ENCODE measurements around the gene PTPRD.

PTPRD gene

DNA sequence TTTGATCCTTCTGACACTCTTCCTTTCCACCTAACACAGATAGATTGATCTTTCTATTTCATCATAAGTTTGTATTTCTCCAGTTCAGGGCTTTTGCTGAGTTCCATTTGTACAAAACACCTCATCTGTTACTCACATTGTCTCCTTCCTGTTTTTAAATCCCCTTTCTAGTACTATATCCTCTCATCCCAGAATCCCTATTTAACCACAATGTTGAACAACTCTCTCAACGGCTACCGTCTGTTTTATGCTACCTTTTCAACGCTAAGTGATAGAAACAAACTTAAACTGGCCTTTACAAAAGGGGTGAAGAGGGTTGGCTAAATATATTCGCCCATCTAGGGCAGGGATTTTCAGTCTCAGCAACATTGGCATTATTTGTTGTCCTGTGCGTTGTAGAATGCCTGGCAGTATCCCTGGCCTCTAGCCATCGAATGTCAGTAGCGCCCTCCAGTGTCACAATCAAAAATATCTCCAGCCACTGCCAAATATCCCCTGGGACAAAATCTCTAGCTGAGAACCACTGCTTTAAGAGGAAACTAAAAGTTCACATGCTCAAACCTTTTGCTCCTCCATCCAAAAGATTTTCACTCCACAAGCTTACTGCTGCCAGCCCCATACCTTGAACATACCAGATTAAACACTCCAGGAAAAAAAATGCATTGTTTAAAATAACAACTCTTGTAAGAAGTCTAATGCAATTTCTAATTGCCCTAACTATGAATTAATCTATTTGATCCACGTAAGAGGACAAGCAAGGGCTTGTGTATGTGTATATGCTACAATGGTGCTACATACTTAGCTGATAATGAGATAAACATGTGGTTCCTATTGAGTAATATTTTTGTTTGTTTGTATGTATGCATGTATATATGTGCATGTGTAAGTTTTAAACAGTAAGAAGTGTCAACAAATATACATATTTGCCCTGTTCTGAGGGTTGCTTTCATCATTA is 344.0 kb downstream of the PTPRD start:
- peak; percentile 24 for DNase-seq (ENCODE audit: low read depth, low spot score)

DNA sequence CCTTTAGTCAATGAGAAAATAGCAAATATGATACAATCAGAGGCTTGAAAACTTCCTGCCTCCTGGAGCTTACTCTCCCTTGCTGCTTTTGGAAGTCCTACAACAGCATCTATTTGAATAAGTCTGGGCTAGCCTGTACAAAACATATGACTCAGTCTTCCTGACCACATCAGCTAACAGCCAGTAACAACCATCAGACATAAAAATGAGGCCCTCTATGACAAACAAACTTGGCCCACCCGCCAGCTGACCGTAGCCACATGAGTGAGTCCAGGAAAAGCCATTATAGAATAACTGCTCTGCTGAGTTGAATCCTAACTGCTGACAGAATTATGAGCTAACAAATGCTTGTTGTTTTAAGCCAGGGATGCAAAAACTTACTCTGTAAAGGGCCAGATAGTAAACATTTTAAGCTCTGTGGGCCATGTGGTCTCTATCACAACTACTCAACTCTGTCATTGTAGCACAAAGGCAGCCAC is 347.6 kb downstream of the PTPRD start:
- DNase-seq (ENCODE audit: low read depth, low spot score) = peak; percentile 62

DNA sequence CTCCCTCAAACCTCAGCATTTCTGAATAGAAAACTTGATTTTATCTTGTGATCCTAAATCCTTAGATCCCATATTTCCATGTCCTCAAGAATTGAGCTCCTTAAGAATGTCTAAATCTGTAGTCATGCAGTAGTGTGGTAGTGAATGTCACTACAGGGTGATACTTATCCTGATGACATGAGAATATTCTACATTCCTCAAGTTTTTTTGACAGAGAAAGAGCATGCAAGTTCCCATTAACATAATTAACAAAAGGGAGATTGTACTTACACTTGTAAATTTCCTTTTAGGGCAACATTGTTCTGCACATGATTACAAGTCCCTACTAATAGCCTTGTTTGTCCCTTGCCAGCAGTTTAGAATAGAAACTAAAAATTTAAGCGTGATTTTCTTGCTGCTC is 352.3 kb downstream of the PTPRD start:
- DNase-seq (ENCODE audit: low read depth, low spot score) = no peak

DNA sequence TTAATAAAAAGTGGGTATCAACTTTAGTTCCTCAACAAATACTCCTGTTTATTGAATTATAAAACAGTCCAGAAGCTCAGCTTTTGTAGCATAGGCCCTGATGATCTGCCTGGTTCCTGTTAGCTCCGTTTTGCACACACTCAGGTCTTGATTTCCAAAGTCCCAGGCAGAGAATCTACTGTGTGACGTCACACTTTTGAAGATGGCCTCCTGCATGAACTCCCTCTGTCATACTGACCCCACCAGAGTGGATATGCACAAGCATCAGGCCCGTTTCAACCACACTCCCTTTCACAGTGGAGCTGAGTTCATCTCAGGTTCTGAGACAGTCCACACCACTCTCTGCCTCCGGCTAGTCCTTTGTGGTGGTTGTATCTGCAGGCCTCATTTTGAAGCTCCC is 353.1 kb downstream of the PTPRD start:
- no peak for DNase-seq (ENCODE audit: low read depth, low spot score)

DNA sequence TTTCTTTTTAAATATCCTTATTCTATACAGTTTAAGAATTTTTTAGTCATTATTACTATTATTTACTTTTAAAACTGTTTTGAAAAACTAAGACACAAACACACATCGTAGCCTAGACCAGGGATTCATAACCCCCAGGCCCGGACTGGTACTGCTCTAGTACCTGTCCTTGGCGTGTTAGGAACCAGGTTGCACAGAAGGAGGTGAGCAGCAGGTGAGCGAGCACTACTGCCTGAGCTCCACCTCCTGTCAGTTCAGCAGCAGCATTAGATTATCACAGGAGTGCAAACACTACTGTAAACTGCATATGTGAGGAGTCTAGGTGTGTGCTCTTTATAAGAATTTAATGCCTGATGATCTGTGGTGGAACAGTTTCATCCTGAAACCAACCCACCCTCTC is 357.0 kb downstream of the PTPRD start:
- DNase-seq (ENCODE audit: low read depth, low spot score) = no peak

DNA sequence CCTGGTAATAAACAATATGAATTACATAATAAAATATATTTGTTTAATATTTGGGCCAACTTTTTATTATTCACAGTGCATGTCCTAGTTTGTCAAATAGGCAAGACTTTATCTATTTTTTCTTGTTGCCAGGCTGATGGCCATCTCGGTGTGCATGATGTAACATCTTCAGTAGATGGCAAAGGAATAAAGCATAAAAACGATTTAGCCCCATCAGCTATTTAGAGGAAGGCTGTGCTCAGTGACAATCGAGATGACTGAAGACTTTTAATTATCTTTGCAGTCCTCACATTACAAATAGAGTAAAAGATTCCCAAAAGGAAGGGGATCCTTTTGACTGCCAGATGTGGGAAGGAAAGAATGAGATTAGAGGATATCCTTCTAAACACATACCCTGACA is 358.5 kb downstream of the PTPRD start:
- no peak for DNase-seq (ENCODE audit: low read depth, low spot score)

DNA sequence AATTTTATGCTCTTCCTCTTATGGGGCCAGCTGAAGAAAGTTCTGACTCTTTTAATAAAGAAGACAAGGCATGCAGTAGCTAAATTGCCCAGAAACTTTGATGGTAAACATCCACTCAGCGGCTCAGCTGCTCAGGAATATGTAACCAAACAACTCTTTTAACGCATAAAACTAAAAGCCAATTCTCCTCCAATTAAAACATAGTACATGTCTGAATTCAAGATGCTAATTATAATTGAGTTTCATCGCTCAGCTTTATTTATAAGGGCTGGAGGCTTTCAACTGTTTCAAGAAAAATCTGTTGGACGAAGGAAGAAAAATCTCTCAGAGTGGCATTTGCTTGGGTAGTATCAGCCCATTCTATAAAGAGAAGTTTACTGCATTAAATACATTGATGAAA is 359.5 kb downstream of the PTPRD start:
- no peak for DNase-seq (ENCODE audit: low read depth, low spot score)

DNA sequence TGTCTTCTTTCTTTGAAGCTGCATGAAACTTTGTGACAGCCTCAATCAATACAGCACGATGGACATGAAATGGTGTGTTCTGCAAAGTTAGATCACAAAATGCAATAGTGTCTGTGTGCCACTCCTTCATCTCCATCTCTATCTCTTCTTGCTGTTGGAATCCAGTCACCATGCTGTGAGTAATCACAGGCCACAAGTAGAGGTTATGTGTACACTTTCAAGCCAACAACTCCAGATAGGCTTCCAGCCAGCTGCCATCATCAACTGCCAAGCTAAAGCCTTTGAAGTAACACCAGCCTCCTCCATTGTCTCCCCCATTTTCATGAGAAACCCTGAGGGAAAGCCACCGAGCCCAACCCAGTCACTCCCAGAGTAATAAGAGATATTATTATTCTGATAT is 360.6 kb downstream of the PTPRD start:
- no peak for DNase-seq (ENCODE audit: low read depth, low spot score)

DNA sequence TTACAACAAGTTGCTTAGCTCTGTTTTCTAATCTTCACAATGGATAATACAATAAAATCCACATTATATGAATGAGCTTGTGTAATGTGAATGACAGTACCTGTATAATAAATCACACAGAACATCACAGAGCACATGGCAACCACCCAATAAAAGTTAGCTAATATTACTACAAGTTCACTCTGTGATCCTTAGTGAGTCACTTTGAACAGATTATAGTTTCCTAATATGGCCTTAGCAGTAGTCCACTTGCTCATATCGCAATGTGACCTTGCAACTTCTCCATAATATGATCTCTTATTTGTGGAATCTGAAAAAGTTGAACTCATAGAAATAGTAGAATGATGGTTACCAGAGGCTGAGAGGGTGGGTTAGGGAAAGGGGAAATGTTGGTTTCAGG is 361.3 kb downstream of the PTPRD start:
- DNase-seq (ENCODE audit: low read depth, low spot score) = no peak

DNA sequence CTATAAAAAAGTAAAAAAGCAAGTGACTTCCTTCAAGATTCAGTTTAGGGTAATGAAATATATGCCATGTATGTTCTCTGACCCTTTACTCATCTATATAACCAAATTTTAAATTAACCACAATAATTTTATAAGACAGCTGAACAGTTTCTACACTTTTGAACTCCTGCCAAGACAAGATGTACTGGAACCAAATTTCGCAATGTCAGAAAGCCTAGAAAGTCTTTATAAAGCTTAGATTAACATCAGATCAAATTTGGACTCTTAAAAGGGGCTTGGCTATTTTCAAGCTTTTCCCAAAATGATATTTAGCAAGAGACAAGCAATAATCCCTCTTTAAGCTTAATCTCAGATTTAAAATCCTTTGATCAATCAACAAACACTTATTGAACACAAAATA is 362.6 kb downstream of the PTPRD start:
- no peak for DNase-seq (ENCODE audit: low read depth, low spot score)

DNA sequence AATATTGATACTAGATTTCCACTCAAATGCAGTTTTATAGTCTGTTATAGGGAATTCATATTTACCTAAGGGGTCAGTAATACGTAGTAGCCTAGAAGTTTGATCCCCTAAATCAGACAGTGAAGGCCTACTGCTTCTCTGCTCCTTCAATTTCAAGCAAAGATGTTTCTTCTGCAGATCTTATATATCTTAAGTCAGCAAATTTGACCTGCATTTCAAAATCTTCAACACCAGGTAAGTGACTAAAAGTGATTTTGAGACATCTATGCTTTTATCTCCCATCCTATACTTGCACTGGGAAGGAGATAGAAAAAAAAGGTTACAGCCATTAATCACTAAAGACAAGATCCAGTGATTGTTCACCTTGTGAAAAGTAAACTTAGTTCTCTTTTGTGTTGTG is 363.9 kb downstream of the PTPRD start:
- DNase-seq (ENCODE audit: low read depth, low spot score) = no peak

DNA sequence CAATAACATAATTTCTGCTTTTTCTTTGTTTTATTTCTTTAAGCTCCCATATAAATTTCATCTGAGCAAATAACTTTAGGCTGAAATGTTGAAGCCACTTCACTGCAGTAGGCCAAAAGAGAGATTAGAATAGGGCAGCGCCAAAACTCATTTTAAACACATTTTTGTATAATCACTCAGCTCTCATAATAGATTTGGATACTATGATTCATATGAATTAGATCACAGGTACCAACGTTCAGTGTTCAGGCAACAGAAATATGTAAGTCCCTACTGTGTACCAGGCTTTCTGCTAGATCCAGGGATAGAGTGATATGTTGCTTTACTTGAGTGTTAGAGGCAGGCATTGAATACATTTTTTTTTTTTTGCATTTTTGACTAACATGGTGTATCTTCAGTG is 370.5 kb downstream of the PTPRD start:
- DNase-seq (ENCODE audit: low read depth, low spot score) = no peak

DNA sequence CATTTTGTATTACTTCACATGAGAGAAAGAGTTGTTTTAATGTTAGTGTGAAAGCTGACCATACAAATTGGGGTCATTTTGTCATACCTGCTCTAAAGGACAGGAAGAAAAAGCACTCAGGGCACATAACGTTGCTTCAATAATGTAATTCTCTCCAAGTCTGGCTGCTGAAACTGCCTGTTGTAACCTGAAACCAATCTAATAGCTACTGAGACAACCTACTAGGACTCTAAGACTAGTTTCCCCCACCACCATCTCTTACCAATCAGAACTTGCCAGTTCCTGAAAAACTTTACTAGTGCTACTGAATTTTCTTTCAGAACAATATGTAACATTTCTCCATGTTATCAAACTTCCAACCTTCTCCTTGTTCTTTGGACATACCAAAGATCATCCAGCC is 374.7 kb downstream of the PTPRD start:
- no peak for DNase-seq (ENCODE audit: low read depth, low spot score)

DNA sequence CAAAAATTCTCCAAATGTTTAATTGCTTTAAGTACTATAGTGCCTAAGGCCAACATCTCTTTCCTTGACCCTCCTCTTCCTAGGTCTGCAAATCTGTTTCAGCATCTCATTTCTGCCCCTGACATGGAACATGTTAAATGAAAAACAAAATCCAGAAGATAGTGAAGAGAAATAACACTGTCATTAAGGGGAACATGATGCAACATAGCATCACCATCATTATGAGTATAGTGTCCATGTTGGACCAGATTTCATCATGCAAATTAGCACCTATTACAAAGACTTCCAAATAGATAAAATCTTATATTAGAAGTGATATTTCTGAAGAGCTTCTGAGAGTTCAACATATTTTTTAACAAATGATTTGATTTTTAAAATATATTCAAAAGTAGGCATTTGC is 375.2 kb downstream of the PTPRD start:
- DNase-seq (ENCODE audit: low read depth, low spot score) = no peak

DNA sequence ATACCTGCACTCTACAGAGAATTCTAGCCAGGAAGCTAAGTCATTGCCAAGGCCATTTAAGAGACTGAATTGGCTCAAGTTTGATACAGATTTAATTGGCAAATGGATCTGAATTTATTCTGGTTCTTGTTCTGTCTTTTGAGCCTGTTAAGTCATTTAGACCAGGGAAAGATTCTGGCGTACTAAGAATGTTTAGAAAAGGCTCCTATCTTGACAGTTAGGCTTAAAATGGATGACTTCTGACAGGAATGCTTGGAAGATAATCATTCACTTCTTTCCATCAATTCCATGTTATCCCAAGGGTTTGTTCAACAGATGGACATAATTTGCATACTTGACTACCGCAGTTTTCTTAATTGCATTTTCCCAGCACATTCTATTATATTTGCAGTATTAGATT is 376.6 kb downstream of the PTPRD start:
- no peak for DNase-seq (ENCODE audit: low read depth, low spot score)

DNA sequence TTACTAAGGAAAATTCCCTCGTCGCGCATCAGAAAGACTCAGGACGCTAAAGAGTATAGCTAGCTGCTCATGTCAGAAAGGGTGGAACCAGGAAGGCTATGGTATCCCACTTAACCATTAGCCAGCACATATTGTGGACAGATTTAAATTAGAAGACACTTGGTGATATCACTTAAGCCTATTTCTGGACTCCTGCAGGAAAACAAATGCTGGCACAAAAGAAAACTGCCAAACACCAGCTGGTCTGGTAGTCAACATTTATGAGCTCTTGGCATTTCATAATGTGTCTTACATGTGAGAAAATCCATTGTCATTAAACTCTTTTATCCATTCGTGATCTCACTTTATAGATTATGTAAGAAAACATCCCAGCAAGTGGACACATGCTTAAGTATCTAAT is 377.4 kb downstream of the PTPRD start:
- no peak for DNase-seq (ENCODE audit: low read depth, low spot score)

DNA sequence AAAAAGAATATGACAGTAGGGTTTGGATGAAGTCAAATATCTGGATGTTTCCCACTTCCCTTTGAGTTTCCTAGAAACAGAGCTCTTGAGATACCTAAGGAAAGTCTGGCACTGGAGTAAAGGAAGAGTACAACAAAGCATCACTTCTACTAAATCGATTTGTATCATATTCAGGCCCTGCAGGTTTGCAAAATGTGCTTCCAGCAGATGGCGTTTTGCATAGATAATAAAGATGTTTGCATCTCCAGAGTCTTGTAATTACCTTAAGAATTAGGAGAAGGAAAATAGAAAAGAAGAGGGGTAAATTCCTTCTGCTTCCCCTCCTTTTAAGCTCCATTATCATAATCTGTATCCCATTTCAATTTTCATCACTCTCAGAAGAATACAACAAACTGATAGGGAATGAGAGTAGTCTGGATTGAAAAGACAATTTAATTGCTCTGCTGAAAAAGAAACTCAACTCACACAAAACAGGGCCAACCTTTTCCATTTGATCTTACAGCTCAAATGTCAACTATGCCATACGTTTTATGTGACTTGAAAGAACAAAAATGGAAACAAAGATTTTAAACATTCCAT is 380.4 kb downstream of the PTPRD start:
- no peak for DNase-seq (ENCODE audit: low read depth, low spot score)

DNA sequence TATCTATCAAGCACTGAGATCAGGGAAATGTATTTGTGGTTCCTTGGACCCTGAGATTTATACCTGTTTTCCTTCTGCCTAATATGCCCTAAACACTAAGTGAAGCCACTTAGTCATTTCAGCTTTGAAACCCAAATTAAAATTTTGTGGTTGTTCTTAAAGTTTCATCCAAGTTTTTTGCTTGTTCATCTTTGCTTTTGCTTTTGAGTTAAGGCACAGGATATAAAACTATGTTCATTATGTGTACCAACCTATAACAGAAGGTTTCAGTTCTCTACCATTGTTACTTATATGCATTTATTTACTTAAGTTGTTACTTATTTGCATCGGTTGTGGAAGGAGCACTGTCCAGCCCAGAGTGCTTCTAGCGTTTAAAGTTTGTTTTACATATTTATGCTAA is 382.3 kb downstream of the PTPRD start:
- no peak for DNase-seq (ENCODE audit: low read depth, low spot score)

DNA sequence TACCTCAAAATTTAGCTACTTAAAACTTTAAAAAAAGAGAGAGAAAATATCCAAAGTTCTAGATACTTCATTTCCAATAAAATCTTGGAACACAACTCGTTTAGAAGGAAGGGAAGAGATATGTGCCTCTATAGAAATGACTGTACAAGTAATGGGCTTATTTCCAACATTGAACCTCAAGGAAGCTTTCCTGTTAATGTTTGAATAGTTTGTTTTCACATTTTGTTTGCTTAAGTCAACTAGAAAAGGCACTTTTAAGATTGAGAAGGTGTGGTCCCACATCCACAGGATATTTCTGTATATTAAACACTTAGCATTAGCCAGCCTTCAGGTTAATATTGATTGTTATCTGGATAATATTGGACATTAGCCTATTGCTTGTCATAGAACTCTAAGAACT is 384.7 kb downstream of the PTPRD start:
- DNase-seq (ENCODE audit: low read depth, low spot score) = no peak

DNA sequence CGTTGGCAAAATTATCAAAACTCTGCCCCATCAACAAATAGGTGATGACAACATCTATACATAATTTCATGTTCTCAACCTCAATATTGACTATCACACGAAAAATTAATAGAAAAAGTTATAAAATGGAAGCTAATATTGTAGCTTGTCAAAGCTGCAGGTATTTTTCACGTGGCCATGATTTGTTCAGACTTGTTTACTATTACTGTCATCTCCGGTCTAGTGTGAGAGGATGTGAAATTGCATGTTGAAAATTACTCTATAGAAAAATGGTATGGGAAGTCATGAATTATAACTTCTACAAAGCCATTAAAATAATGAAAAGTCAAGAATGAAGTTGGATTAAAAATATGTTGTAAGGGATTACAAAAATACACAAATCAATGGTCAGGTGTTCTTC is 385.8 kb downstream of the PTPRD start:
- no peak for DNase-seq (ENCODE audit: low read depth, low spot score)

DNA sequence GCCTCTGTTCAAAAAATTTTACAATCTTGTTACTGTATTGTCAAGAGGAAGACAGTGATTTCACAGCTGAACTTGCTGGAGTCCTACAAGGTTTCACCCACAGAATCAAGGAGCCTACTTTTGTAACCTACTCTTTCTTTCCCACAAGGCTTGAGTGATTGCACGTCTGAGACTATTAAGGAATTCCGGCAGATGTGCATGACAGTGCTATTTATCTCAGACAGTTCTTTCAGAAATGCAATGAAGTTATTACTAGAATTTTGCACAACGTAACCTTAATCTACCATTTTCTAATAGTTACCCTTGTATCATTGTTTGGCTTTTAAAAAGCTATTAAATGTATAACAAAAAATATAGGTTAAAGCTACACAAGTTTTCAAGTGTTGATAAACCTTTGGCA is 400.1 kb downstream of the PTPRD start:
- DNase-seq (ENCODE audit: low read depth, low spot score) = no peak

DNA sequence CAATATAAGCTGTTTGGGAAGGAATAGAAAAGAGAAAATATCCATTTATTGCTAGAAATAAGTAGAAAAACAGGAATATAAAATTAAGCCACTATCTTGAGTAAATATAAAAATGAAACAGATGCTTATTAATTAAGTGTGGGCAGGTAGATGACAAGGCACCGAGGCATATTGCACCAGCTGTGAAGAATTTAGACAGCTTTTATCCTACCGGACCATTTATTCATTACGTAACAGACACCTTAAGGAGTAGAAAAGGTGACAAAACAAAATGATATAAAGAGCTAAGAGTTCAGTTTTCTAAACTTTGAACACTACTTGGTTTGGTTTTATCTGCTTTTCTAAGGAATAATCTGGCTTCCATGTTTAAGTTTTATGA is 404.1 kb downstream of the PTPRD start:
- DNase-seq (ENCODE audit: low read depth, low spot score) = no peak

DNA sequence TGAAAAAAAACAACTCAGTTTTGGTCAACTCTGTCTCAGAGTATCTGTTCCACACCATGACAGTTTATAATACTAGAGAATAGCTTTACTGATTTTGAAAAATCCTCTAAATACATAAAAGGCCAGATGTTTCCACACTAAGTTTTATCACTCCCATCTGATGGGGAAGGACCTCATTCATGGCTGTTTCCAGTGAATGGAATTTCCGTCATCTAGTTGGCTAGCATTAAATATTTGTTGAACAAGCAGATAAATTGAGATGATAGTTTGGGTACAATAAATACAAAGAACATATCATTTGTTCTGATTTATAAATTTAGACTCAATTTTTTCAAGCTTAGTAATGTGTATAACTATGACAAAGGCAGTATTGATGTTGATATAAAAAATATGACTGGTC is 408.5 kb downstream of the PTPRD start:
- DNase-seq (ENCODE audit: low read depth, low spot score) = no peak
